Stimulated activated naive CD4-positive, alpha-beta T cell treated with Interleukin-2 at 50 U/mL for 16 hours (primary cell): ENCODE data around the gene RGS6.

ENCODE experiments used
- DNase-seq: peaks from one replicate; lab custom pipeline; 2025; lab: John Stamatoyannopoulos, UW

RGS6 gene

GRCh38 chr14:72583316-72584272 lies 651.4 kb downstream of the RGS6 start:
- DNase-seq, result no peak

- no peak for DNase-seq
Observed at GRCh38 chr14:72588521-72588920, 656.3 kb downstream of the RGS6 start.

GRCh38 chr14:72589652-72590051 lies 657.4 kb downstream of the RGS6 start:
- no peak for DNase-seq

GRCh38 chr14:72590577-72590976 lies 658.3 kb downstream of the RGS6 start:
- DNase-seq, result no peak

- no peak for DNase-seq
Observed at GRCh38 chr14:72591391-72591790, 659.2 kb downstream of the RGS6 start.

- DNase-seq, result no peak
Observed at GRCh38 chr14:72594099-72594901, 662.1 kb downstream of the RGS6 start.

- DNase-seq, result no peak
Observed at GRCh38 chr14:72595152-72595862, 663.1 kb downstream of the RGS6 start.

- no peak for DNase-seq
Observed at GRCh38 chr14:72597252-72598233, 665.3 kb downstream of the RGS6 start.

GRCh38 chr14:72598306-72598705 lies 666.1 kb downstream of the RGS6 start:
- no peak for DNase-seq

- DNase-seq, result no peak
Observed at GRCh38 chr14:72599579-72600470, 667.6 kb downstream of the RGS6 start.

GRCh38 chr14:72600551-72601330 lies 668.5 kb downstream of the RGS6 start:
- DNase-seq, result no peak

- DNase-seq, result no peak
Observed at GRCh38 chr14:72603639-72604038, 671.4 kb downstream of the RGS6 start.

- DNase-seq, result no peak
Observed at GRCh38 chr14:72604133-72604532, 671.9 kb downstream of the RGS6 start.

GRCh38 chr14:72605096-72605920 lies 673.1 kb downstream of the RGS6 start:
- no peak for DNase-seq

GRCh38 chr14:72605921-72606220 lies 673.6 kb downstream of the RGS6 start:
- no peak for DNase-seq

- DNase-seq, result no peak
Observed at GRCh38 chr14:72606879-72607278, 674.6 kb downstream of the RGS6 start.

GRCh38 chr14:72607386-72608130 lies 675.3 kb downstream of the RGS6 start:
- DNase-seq, result no peak
